GDM1 (cell line): ENCODE data around the gene YJU2.

Experiments
- DNase-seq: peaks from one replicate; lab custom pipeline; 2025; lab: John Stamatoyannopoulos, UW

The YJU2 gene

GRCh38 chr19:4298810-4299550, 52.1 kb downstream of the YJU2 start:
- no peak for DNase-seq

- DNase-seq, result no peak
Measured at GRCh38 chr19:4300589-4300988, 53.7 kb downstream of the YJU2 start.

DNA sequence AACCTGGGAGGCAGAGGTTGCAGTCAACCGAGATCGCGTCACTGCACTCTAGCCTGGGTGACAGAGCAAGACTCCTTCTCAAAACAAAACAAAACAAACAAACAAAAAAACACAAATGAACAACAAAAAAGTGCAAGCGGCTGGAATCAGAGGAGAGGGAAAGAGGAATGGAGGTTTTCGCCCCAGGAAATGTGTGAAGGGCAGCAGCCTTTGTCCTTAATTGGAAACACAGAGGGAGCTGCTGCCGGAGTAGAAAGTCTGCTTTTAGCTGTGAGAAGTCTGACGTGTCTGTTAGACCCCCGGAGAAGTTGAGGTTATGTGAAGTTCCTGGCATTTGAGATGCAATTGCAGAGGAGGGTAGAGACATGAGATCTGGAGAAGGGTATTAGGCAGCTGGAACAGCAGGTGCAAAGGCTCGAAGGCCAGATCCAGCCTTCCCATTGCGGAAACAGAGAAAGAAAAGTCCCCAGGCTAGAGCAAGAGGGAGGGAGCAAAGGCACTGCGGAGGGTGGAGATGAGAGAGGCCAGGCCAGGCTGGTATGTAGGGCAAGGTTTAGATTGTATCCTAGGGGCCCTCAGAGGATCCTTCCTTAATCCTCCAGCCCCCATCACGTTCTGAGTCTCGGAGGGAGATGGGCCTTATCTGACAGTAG, 54.8 kb downstream of the YJU2 start:
- DNase-seq, result no peak

DNA sequence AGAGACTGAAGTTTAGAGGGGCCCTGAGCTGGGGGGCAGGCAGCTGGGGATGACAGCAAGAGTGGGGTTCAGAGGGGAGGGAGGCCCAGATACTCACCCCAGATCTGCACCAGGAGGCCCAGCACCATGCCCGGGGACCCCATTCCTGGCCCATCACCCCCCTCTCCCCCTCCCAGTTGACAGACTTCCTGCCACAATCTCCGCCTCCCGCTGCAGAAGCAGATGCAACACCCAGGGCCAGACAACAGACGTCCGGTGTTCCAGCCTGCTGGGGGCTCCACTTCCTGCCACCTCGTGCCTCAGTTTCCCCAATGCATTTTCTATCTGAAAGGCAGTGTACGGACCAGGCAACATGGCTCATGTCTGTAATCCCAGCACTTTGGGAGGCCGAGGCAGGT, 55.4 kb downstream of the YJU2 start, which contains the start of gene TMIGD2:
TSS of gene TMIGD2 (minus strand) at position 147 of the 398 bp plus-strand sequence. CDS start at position 143, 4 bp downstream.
- no peak for DNase-seq

DNA sequence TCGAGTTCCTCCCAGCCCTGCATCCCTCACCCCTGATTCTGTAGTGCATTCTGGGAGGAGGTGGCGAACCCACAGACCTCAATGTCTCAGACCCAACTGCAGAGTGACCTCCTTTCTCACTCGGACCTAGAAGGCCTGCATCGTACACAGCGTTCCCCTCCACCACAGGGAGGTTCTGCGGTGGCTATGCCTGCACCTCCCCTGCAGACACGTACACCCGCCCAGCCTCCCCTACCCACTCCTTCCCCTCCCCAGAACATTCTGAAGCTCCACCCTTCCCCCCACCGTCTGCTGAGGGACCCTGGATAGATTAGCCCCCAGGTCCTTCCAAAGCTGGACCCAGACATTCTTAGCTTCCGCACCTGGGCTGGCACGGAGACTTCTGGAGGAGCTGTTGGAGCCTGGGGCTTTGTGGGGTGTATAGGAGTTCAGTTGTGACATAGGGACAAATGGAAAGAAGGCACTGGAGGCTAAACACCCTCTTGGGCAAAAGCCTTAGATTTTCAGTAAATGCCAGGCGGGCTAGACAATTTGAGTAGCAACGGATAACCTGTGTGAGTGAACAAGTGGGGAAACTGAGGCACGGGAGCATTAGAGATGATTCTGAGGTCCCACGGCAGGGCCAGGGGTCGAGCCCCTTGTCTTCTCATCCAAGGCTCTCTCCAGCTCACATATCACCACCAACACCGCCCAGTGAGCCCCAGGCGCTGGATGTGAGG, 57.1 kb downstream of the YJU2 start:
- DNase-seq, result no peak

DNA sequence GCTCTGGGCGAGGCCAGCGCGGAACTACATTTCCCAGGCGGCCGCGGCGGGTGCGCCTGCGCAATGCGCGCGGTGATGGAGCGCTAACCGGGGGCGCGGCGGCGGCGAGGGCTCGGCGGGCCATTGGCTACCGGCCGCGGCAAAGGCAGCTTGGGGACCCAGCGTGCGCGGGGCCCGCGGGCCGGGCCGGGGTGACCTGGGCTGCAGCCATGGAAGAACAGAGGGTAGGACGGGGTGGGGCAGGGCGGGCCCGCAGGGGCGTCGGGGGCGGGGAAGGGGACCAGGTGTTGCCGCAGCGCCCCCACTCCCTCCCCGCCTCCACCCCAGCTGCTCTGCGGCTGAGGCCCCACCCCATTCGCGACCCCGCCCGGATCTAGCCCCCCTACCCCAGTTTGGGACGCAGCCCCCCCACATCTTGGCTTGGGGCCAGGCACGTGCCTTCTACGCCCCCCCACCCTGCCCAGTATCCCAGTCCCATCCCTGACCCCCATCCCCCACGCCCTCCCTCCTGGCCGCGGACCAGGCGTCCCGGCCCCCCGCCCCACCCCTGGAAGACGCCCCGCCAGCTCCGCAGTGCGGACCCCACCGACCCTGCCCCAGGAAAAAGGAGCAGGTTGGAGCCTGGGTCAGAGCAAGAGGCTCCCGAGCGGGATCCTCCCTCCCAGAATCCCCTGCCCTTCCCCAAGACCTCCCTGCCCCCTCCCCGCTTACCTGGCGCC, 57.8 kb downstream of the YJU2 start, which contains the start of gene FSD1:
TSS of gene FSD1 (plus strand) at position 61 of the 719 bp plus-strand sequence. CDS start at position 210, 149 bp downstream.
- DNase-seq, result no peak

DNA sequence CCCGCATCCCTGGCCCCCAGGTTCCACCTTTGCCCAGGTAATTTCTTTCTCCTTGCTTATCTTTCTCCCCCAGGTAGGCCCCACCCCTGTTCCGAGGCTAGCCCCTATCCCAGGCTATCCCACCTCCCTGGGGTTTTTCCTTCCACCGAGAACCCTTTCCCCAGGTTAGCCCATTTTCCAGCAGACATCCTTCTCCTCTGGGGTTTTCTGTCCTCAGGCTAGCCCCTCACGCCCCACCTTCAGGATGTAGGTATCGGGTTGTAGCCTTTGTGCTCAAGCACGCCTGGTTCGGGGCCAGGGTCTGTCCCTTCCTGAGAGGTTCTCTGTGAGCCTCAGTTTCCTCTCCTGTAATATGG, 58.4 kb downstream of the YJU2 start:
- no peak for DNase-seq

- no peak for DNase-seq
Measured at GRCh38 chr19:4305659-4306058, 58.8 kb downstream of the YJU2 start.

- no peak for DNase-seq
Measured at GRCh38 chr19:4310247-4311121, 63.6 kb downstream of the YJU2 start.

- DNase-seq, result no peak
Measured at GRCh38 chr19:4313847-4314490, 67.1 kb downstream of the YJU2 start.

- no peak for DNase-seq
Measured at GRCh38 chr19:4316956-4317355, 70.1 kb downstream of the YJU2 start.

- DNase-seq, result no peak
Measured at GRCh38 chr19:4318460-4318859, 71.6 kb downstream of the YJU2 start.
